GM12892 (cell line): ENCODE measurements around the gene MYL12A.

ENCODE experiments used
- DNase-seq: peaks from one replicate; pipeline ENCODE4 v3.0.0; 2011; ENCODE audit not compliant: insufficient read length
- FAIRE-seq: peaks from 2 replicates; lab custom pipeline; 2011; peaks lifted over from hg19 to GRCh38; lab: Jason Lieb, UNC
- POLR2A ChIP-seq: IDR thresholded peaks from 2 replicates; pipeline ENCODE4 v1.6.1; 2011; ENCODE audit warnings: low read depth, low read length, control low read depth
- POLR2AphosphoS5 ChIP-seq: IDR thresholded peaks from 2 replicates; pipeline ENCODE4 v1.6.1; 2011; ENCODE audit warnings: low read depth, low read length, control low read depth
- TAF1 ChIP-seq: IDR thresholded peaks from 2 replicates; pipeline ENCODE4 v1.6.1; 2011; ENCODE audit warnings: low read depth, mild to moderate bottlenecking, control low read depth, low read length, borderline replicate concordance

The MYL12A gene

GRCh38 chr18:3246635-3247239, 864 bp upstream of the MYL12A start:
- peak; percentile 24; the same call in 1 of the 2 replicates for TF ChIP-seq POLR2AphosphoS5
- TF ChIP-seq TAF1 = no peak
- DNase-seq = no peak
- no peak for FAIRE-seq

GRCh38 chr18:3248062-3248657, 559 bp downstream of the MYL12A start:
- FAIRE-seq (peak; percentile 5), DNase-seq (no peak)
- TF ChIP-seq POLR2AphosphoS5 = peak; percentile 17
- no peak for TF ChIP-seq POLR2A

GRCh38 chr18:3248658-3249359, 1.2 kb downstream of the MYL12A start:
- DNase-seq (no peak), FAIRE-seq (peak; percentile 5)
- TF ChIP-seq POLR2A = peak; percentile 49
- TF ChIP-seq TAF1 = peak; percentile 34; the same call in 1 of the 2 replicates
- peak; percentile 54; the same call in 1 of the 2 replicates for TF ChIP-seq POLR2AphosphoS5

- DNase-seq (no peak), FAIRE-seq (no peak)
- TF ChIP-seq POLR2A = no peak; the same call in none of the 2 replicates
- TF ChIP-seq TAF1 = no peak
- TF ChIP-seq POLR2AphosphoS5 = peak; percentile 70
Observed at GRCh38 chr18:3250237-3251107, 2.9 kb downstream of the MYL12A start.

GRCh38 chr18:3251249-3251962, 3.8 kb downstream of the MYL12A start:
- FAIRE-seq = no peak
- TF ChIP-seq TAF1 (no peak), POLR2AphosphoS5 (peak; percentile 53), POLR2A (peak; percentile 43)

GRCh38 chr18:3251963-3252277, 4.3 kb downstream of the MYL12A start:
- DNase-seq (no peak), FAIRE-seq (no peak)
- TF ChIP-seq POLR2A (0 out of 2 replicates have a peak, but pooled peaks have one; percentile 23), POLR2AphosphoS5 (no peak; the same call in 1 of the 2 replicates)

More at GRCh38 chr18:3251249-3251962, 3.8 kb downstream of the MYL12A start:
- DNase-seq = no peak

- no peak for FAIRE-seq
- TF ChIP-seq TAF1 = no peak
- no peak for TF ChIP-seq POLR2AphosphoS5
- TF ChIP-seq POLR2A = no peak; the same call in 1 of the 2 replicates
Observed at GRCh38 chr18:3252843-3253242, 5.2 kb downstream of the MYL12A start.

GRCh38 chr18:3254725-3255124, 7.1 kb downstream of the MYL12A start:
- TF ChIP-seq POLR2A (no peak), POLR2AphosphoS5 (peak; percentile 53; the same call in 1 of the 2 replicates)
- no peak for FAIRE-seq
- no peak for DNase-seq

More at GRCh38 chr18:3252843-3253242, 5.2 kb downstream of the MYL12A start:
- no peak for DNase-seq

- FAIRE-seq (peak; percentile 60), DNase-seq (no peak)
- no peak for TF ChIP-seq TAF1
- no peak for TF ChIP-seq POLR2A
- TF ChIP-seq POLR2AphosphoS5 = no peak
Observed at GRCh38 chr18:3255611-3256165, 8.1 kb downstream of the MYL12A start.

- no peak for DNase-seq
- peak; percentile 70 for FAIRE-seq
- TF ChIP-seq TAF1 (no peak), POLR2A (peak; percentile 49; the same call in 1 of the 2 replicates), POLR2AphosphoS5 (no peak)
Observed at GRCh38 chr18:3256693-3257626, 9.4 kb downstream of the MYL12A start.
